ENCODE results near the gene OTX1.

- TF ChIP-seq CCNT2 (IDR thresholded peaks at IDR 0.05; ENCODE audit: borderline replicate concordance, extremely low read depth, insufficient read length, low read depth, low read length): no peak
- TF ChIP-seq USF2 (CRISPR knock-in tag; IDR thresholded peaks at IDR 0.05): no peak
- no peak for TF ChIP-seq STAT6 (CRISPR knock-in tag; IDR thresholded peaks at IDR 0.05)
- TF ChIP-seq POLR2A (conservative IDR thresholded peaks at IDR 0.05): no peak
- TF ChIP-seq SMAD1 (IDR thresholded peaks at IDR 0.05; ENCODE audit: low read depth, low read length, partially characterized antibody): no peak
- no peak for TF ChIP-seq CHD2 (IDR thresholded peaks at IDR 0.05; ENCODE audit: low read depth, low read length)
- no peak for TF ChIP-seq HMG20B (CRISPR knock-in tag; IDR thresholded peaks at IDR 0.05)
- no peak for TF ChIP-seq CREB1 (IDR thresholded peaks at IDR 0.05)
- no peak for TF ChIP-seq CREB1 (CRISPR knock-in tag; IDR thresholded peaks at IDR 0.05)
- no peak for TF ChIP-seq REST (IDR thresholded peaks at IDR 0.05; ENCODE audit: borderline replicate concordance)
- no peak for TF ChIP-seq REST (CRISPR knock-in tag; IDR thresholded peaks at IDR 0.05; ENCODE audit: low read depth)
- TF ChIP-seq JUN (IDR thresholded peaks at IDR 0.05; ENCODE audit: borderline replicate concordance, low read depth, low read length): no peak
- no peak for TF ChIP-seq JUN (CRISPR knock-in tag; IDR thresholded peaks at IDR 0.05; ENCODE audit: borderline replicate concordance)
- no peak for TF ChIP-seq SREBF1 (IDR thresholded peaks at IDR 0.05; ENCODE audit: borderline replicate concordance, low read depth, low read length)
Observed at GRCh38 chr2:63073994-63074393, 23.4 kb downstream of the OTX1 start.
